HepG2 (cell line): Measurements from ENCODE around the gene RASSF4. TPM values are rescaled to one million over a fixed set of nuclear protein-coding genes. Genes with fewer than 3 reads are reported as not detected.

Source experiments
- EED ChIP-seq: sonication (generic); formaldehyde crosslinking; IDR thresholded peaks from 2 replicates; pipeline ENCODE4 v1.5.0; 2020; ENCODE audit warnings: mild to moderate bottlenecking, missing genetic modification reagents
- FOXO1 ChIP-seq: sonication (generic); formaldehyde crosslinking; IDR thresholded peaks from 2 replicates; pipeline ENCODE4 v1.4.0; 2020; ENCODE audit warnings: missing genetic modification reagents
- FOXP4 ChIP-seq: sonication (generic); formaldehyde crosslinking; IDR thresholded peaks from 2 replicates; pipeline ENCODE4 v1.4.0; 2020; ENCODE audit warnings: missing genetic modification reagents
- JDP2 ChIP-seq: sonication (generic); formaldehyde crosslinking; IDR thresholded peaks from 2 replicates; pipeline ENCODE4 v1.8.1; 2022; ENCODE audit warnings: missing genetic modification reagents, borderline replicate concordance
- NFRKB ChIP-seq: fragments of 450-650 bp; IDR thresholded peaks from 2 replicates; pipeline ENCODE4 v1.6.1; 2017
- PCBP1 ChIP-seq: fragments of 200-400 bp; formaldehyde crosslinking; IDR thresholded peaks from 2 replicates; pipeline ENCODE4 v1.6.1; 2017; ENCODE audit warnings: mild to moderate bottlenecking, low read depth, low read length, borderline replicate concordance
- SNAPC4 ChIP-seq: sonication (generic); formaldehyde crosslinking; IDR thresholded peaks from 2 replicates; pipeline ENCODE4 v1.4.0; 2020; ENCODE audit warnings: mild to moderate bottlenecking, missing genetic modification reagents
- SNAPC5 ChIP-seq: sonication (generic); formaldehyde crosslinking; IDR thresholded peaks from 2 replicates; pipeline ENCODE4 v1.8.1; 2023; ENCODE audit warnings: mild to moderate bottlenecking, missing genetic modification reagents, borderline replicate concordance
- SP4 ChIP-seq: sonication (generic); formaldehyde crosslinking; IDR thresholded peaks from 2 replicates; pipeline ENCODE4 v1.8.1; 2023; ENCODE audit warnings: mild to moderate bottlenecking, missing genetic modification reagents
- TBX3 ChIP-seq: fragments of 450-650 bp; IDR thresholded peaks from 2 replicates; pipeline ENCODE4 v1.6.1; 2017; ENCODE audit warnings: antibody characterized with exemption, mild to moderate bottlenecking, inconsistent platforms, borderline replicate concordance
- TCF7L2 ChIP-seq: IDR thresholded peaks from 2 replicates; pipeline ENCODE4 v1.6.1; 2011; ENCODE audit warnings: mild to moderate bottlenecking, low read depth, low read length, moderate library complexity
- ZBTB38 ChIP-seq: sonication (generic); formaldehyde crosslinking; IDR thresholded peaks from 2 replicates; pipeline ENCODE4 v1.5.1; 2020; ENCODE audit warnings: mild to moderate bottlenecking, missing genetic modification reagents
- ZFY ChIP-seq: sonication (generic); formaldehyde crosslinking; IDR thresholded peaks from 2 replicates; pipeline ENCODE4 v1.4.0; 2020; ENCODE audit warnings: missing genetic modification reagents
- ZNF101 ChIP-seq: sonication (generic); formaldehyde crosslinking; IDR thresholded peaks from 2 replicates; pipeline ENCODE4 v1.4.0; 2020; ENCODE audit warnings: mild to moderate bottlenecking, low read depth, missing genetic modification reagents, borderline replicate concordance
- ZNF138 ChIP-seq: sonication (generic); formaldehyde crosslinking; IDR thresholded peaks from 2 replicates; pipeline ENCODE4 v1.5.0; 2020; ENCODE audit warnings: mild to moderate bottlenecking, low read depth, missing genetic modification reagents
- ZNF3 ChIP-seq: IDR thresholded peaks from 2 replicates; pipeline ENCODE4 v1.7.0; 2017; ENCODE audit warnings: inconsistent platforms
- ZNF333 ChIP-seq: sonication (generic); formaldehyde crosslinking; IDR thresholded peaks from 2 replicates; pipeline ENCODE4 v1.4.0; 2020; ENCODE audit warnings: mild to moderate bottlenecking, missing genetic modification reagents, borderline replicate concordance
- ZNF414 ChIP-seq: sonication (generic); formaldehyde crosslinking; IDR thresholded peaks from 2 replicates; pipeline ENCODE4 v1.5.0; 2020; ENCODE audit warnings: missing genetic modification reagents
- ZNF530 ChIP-seq: sonication (generic); formaldehyde crosslinking; IDR thresholded peaks from 2 replicates; pipeline ENCODE4 v1.5.0; 2020; ENCODE audit warnings: low read depth, mild to moderate bottlenecking, missing genetic modification reagents
- polyA plus RNA-seq, 8 experiments: library from polyadenylated mRNA; depleted of rRNA in 3 of 8; stranded (reverse) in 7 of 8; unstranded in 1 of 8; fragments of >200 nt; fragmentation: Illumina TruSeq in 4 of 8; extraction: Trizol in 4 of 8; gene quantifications; 2 replicates each; pipeline versions ENCODE4 v1.2.1 to v1.2.3, GENCODE V29; 2011 to 2016; ENCODE audit warnings: low read depth in 4 of 8, missing spikeins in 1 of 8, mixed read lengths in 1 of 8; ENCODE audit not compliant: insufficient read depth in 1 of 8
- total RNA-seq, 5 experiments: library from RNA; depleted of rRNA; stranded (reverse); fragments of >200 nt; fragmentation: Illumina TruSeq; extraction: Trizol; gene quantifications; 2 replicates each; pipeline ENCODE4 v1.2.3, GENCODE V29; 2016; ENCODE audit warnings: low read depth in 1 of 5
- TF ChIP-seq, protein P1 (sequence below): sonication (generic); formaldehyde crosslinking; conservative IDR thresholded peaks from 2 replicates; pipeline ENCODE4 v1.4.0; 2020; ENCODE audit warnings: missing genetic modification reagents
- TF ChIP-seq, protein P2 (sequence below): sonication (generic); formaldehyde crosslinking; IDR thresholded peaks from 2 replicates; pipeline ENCODE4 v1.8.0; 2022; ENCODE audit warnings: mild to moderate bottlenecking, missing genetic modification reagents, moderate library complexity

The RASSF4 gene
- total and polyA plus RNA-seq, 2 of the 13 experiments (the other 11 are each of a cell fraction or from before 2014, with no cell fraction given), result 34.0 to 51.7 TPM

GRCh38 chr10:44990302-44990655 is 30.7 kb downstream of the RASSF4 start (continued):
- peak; percentile 73; the same call in 1 of the 2 replicates for TF ChIP-seq SNAPC5 (CRISPR knock-in tag)
- TF ChIP-seq ZBTB38 (CRISPR knock-in tag), result no peak
- TF ChIP-seq, protein P1, sequence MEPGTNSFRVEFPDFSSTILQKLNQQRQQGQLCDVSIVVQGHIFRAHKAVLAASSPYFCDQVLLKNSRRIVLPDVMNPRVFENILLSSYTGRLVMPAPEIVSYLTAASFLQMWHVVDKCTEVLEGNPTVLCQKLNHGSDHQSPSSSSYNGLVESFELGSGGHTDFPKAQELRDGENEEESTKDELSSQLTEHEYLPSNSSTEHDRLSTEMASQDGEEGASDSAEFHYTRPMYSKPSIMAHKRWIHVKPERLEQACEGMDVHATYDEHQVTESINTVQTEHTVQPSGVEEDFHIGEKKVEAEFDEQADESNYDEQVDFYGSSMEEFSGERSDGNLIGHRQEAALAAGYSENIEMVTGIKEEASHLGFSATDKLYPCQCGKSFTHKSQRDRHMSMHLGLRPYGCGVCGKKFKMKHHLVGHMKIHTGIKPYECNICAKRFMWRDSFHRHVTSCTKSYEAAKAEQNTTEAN (CRISPR knock-in tag), result 0 out of 2 replicates have a peak, but pooled peaks have one; percentile 10
- no peak for TF ChIP-seq TBX3
- no peak for TF ChIP-seq JDP2 (CRISPR knock-in tag)
- TF ChIP-seq ZNF138 (CRISPR knock-in tag), result no peak
- no peak for TF ChIP-seq SP4 (CRISPR knock-in tag)
- no peak for TF ChIP-seq TCF7L2
- TF ChIP-seq ZNF333, result no peak
- 0 out of 2 replicates have a peak, but pooled peaks have one; percentile 28 for TF ChIP-seq ZFY (CRISPR knock-in tag)
- no peak for TF ChIP-seq PCBP1
- TF ChIP-seq SNAPC4 (CRISPR knock-in tag), result no peak
- TF ChIP-seq ZNF3 (CRISPR knock-in tag), result no peak
- TF ChIP-seq FOXO1 (CRISPR knock-in tag), result no peak; the same call in 1 of the 2 replicates
- no peak for TF ChIP-seq EED (CRISPR knock-in tag)
- no peak for TF ChIP-seq NFRKB
- peak; percentile 65 for TF ChIP-seq FOXP4
- TF ChIP-seq ZNF101 (CRISPR knock-in tag), result no peak
- TF ChIP-seq, protein P2, sequence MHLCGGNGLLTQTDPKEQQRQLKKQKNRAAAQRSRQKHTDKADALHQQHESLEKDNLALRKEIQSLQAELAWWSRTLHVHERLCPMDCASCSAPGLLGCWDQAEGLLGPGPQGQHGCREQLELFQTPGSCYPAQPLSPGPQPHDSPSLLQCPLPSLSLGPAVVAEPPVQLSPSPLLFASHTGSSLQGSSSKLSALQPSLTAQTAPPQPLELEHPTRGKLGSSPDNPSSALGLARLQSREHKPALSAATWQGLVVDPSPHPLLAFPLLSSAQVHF (CRISPR knock-in tag), result no peak
- no peak for TF ChIP-seq ZNF530 (CRISPR knock-in tag)
- TF ChIP-seq ZNF414, result 0 out of 2 replicates have a peak, but pooled peaks have one; percentile 13
